Posterior cingulate gyrus (tissue), 11 donors: ENCODE data around the gene NUP210L.
A peak's percentile ranks its signal among the peaks of the same experiment; 100 is the strongest.

ENCODE experiments used
- DNase-seq, 10 donors: peaks; one replicate each; pipeline versions ENCODE4 v3.0.0 to v3.0.0-alpha.2; 2020 to 2021; ENCODE audit warnings: mixed read lengths in 3 of 10
- intact Hi-C: fragments of 100-400 bp; cut with DNase I; formaldehyde crosslinking; loops from one replicate; pipeline ENCODE4 v1.15.1; 2023

The NUP210L gene

DNA sequence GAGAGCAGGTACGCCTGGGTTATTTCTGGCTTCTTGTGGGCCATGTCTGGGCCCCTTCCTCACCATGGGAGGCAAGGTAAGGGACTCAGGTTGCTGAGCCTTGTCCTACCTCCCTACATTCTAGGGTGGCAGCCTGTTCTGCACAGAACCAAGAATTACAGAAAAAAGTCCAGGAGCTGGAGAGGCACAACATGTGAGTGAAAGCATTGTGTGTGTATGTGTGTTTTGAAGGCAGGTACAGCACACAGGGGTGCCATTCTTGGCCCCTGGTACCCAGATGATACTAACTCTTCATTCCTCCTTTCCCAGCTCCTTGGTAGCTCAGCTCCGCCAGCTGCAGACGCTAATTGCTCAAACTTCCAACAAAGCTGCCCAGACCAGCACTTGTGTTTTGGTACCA, 181.8 kb downstream of the NUP210L start:
- intact Hi-C loops = no loop called here
- peak in 1 of 10 donors; percentile 4 for DNase-seq

DNA sequence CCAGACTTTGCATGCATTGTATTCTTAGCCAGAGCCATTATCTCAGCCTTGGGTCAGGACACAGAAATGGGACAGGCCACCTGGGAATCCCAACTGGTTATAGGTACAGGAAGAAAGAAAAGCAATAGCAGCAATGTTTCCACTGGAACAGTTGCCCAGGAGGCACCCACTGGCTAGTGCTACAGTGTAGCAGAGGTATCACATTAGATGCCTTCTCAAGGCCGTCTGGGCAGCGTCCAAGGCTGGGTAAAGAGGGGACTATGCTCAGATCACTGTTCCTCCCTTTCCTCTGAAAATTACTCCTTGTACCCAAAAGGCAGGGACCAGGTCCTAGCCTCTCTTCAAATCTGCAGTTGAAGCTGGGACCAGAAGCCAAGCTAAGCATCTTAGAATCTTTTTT, 184.5 kb downstream of the NUP210L start:
- intact Hi-C loops = no loop called here

DNA sequence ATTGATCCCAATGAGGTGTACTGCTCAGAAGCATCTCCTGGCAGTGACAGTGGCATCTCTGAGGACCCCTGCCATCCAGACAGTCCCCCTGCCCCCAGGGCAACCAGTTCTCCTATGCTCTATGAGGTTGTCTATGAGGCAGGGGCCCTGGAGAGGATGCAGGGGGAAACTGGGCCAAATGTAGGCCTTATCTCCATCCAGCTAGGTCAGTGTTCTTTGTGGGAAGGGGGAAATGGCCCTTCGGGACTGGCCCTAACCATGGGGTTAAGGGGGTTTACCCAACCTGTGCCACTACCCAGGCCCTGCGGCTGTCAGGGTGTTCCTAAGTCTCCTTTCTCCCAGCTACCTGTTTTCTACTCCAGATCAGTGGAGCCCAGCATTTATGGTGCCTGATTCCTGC, 185.9 kb downstream of the NUP210L start:
- peak in 1 of 10 donors; percentile 21 for DNase-seq
- intact Hi-C loops = no loop called here

More for the DNA sequence above, 184.5 kb downstream of the NUP210L start:
- peak in 1 of 10 donors; percentile 43 for DNase-seq

DNA sequence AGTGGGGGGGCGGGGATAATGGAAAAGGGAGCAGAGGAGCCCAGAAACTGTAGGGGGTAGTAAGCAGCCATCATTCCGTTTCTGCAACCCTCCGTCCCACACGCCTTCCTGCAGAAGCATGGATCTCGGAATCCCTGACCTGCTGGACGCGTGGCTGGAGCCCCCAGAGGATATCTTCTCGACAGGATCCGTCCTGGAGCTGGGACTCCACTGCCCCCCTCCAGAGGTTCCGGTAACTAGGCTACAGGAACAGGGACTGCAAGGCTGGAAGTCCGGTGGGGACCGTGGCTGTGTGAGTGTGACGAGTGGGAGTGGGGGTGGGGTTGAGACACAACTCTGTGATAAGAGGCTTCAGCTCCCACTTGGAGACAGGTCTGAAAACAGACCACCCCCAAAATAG, 186.5 kb downstream of the NUP210L start:
- intact Hi-C loops = no loop called here
- peak in 1 of 10 donors; percentile 80 for DNase-seq

DNA sequence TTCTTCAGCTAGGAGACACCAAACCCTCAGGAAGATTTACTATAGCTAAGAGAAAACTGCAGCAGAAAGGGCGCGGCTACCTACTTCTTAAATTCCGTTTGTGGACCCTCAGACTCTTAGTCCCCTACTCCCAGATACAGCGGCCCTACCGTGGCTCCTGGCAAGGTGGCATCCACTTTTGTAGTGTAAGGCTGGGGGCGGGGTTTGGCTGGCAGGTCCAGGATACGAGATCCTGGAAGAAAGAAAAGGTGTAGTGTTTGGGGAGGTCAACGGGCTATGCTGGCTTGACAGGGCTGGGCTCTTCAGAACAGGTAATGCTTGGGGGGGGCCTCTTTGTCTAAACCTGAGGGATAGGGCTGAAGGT, 186.9 kb downstream of the NUP210L start:
- intact Hi-C loops = no loop called here
- DNase-seq = peak in 2 of 10 donors; percentile 36 to 70

DNA sequence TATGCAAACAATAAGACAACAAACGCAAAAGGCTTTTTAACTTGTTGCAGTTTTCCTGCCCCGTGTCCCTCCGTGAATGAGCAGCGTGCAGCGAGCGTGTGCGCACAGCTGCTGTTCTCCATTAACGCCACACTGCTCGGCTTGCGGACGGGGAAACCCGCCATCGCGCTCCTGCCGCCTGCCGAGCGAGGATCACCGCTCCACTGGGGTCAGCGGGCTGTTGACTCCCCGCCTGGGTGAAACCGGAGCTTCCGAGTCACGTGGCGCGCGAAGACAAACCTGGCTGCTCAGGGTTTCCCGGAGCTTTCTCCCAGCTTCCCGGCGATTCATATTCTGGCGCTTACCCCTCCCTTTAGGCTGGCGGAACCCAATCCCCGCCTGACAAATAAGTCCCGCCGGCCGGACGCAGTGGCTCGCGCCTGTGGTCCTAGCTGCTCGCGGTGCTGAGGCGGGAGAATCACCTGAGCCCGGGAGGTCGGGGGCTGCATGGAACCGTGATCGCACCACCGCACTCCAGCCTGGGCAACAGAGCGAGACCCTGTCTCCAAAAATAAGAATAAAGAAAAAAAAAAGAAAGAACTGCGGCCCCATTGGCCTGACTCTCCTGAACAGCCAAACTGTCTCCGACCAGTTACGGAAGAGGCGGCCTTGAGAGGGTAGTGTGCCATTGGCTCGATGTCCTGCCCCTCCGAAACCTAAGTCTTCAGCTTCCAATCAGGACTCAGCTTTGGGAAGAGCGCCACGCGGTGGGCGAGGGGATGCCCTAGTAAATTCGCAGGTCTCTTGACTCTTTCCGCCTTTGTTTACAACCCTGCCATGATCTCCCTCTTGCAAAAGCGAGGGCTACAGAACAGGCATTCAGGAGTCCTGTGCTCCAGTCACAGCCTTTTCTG, 187.5 kb downstream of the NUP210L start, which contains the start of gene CREB3L4:
CREB3L4 (plus strand) TSS at position 796 of the 893 bp plus-strand sequence. CDS start 624 bp downstream, outside the sequence.
- peak; percentile 82 to 99 (median 90) for DNase-seq
- intact Hi-C loops = no loop called here

DNA sequence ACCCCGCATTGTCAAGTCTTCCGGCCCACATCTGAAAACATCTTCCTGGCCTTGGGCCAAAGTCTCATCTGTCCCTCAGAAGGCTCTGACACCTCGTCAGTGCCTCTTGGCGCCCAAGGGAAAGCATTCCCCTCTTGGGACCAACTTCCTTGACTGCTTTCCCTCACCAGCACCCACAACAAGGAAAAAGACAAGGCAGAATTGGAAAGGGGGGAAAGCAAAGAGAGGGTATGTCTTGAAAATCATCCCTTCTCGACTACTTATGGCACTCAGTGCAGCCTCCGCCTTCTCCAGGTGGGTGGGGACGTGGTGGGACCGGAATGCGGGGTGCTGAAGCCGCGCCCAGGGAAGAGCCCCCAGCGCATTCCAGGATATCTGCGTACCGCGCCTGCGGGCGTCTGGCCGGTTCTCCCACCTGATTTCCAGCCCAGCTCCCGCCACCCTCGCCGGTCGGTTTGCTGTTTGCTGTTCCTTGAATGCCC, 191.0 kb downstream of the NUP210L start:
- DNase-seq = peak in 3 of 10 donors; percentile 10 to 86 (median 80)
- intact Hi-C loops = no loop called here

DNA sequence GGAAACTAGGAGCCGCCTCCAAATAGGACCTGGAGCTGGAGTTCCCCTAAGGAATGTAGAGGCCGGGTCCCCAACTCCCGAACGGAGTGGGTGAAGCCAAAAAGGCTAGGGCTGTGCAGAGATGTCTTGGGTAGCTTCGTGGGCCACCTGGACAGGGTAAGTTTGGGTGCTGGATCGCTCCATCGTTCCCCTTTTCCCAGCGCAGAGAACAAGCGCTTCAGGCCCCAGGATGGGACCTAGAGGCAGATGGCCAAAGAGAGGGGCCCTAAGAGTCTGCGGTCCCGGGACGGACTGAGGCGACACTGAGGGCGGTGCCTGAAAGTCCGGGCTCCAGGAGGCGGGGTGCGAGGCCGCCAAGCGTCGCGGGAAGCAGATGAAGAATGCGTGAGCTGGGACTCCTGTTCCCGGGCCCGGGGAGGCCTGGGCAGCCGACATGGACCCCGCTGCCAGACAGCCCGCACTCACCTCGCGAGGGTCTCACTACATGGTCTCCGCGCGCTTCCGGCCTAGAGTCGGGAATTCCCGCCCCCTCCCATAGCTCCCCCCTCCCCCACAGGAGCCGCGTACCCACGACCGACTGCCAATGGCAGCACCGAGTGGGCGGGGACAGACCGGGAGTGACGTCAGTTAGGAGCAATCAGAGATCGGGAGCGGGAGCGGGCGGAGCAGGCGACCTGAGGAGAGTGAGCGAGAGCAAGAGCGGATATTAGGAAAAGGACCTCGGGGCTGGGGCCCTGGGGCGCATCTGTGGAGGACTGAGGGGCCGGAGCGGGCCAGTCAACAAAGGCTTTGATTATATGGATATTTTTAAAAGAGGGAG, 191.6 kb downstream of the NUP210L start, which contains the start of gene SLC39A1:
SLC39A1 (minus strand) TSS at position 508 of the 820 bp plus-strand sequence. CDS start 822 bp downstream, outside the sequence.
- peak; percentile 96 to 100 (median 99) for DNase-seq
- intact Hi-C loops = no loop called here

DNA sequence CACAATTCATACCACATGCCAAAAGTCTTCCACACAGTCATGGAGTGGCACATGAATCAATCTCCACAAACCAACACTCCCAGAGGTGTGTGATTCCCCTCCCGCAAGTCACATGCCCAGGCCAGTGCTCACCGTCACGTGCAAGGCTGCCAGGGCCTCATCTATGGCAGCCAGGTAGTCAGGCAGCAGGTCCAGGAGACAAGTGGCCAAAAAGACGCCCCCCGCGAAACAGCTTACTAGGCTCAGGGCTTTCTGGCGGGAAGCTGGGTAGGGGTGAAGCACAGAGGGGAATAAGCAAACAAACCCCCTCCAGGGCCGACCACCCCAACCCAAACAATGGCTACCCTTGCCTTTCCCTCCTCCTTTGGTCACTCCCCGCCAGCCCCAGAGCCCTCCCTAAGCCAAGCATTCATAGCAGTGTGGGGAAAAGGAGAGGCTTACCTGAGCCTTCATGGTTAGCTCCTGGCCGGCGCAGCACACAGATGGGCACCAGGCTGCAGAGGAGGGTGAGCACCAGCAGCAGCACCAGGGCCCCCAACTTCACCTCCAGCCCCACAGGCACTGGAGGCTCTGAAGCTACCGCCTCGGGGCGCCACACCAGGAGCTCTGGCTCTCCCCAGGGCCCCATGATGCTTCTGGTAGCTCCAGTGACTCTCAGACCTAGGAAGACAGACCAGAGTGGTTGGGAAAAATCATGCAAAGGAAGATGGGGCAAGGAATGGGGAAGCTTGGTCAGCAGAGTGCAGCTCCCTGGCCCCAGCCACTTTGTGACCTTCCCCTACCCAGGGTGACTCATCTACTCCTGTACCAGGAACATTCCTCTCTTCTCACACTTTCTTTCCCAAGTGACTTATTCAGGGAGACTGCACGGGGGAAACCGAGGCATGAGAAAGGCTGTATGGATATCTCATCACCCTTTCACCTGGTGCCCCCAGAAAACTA, 192.5 kb downstream of the NUP210L start:
- intact Hi-C loops = no loop called here
- peak in 1 of 10 donors; percentile 83 for DNase-seq

DNA sequence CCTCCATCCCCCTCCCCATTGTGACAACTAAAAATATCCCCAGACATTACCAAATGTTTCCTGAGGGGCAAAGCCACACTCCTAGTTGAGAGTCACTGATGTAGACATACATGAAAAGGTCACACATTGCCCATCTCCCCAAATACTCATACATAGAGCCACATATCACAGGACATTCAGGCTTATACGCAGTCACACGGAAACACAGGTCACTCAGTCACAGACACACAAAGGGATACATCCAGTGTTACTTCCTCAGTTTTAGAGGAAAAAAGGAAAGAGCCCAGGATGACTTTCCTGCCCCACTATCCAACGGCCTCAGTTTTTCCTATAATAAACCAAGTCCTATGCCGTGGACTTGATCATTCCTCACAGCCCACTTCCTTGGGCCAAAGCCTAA, 193.5 kb downstream of the NUP210L start:
- DNase-seq = no peak
- intact Hi-C loops = no loop called here

DNA sequence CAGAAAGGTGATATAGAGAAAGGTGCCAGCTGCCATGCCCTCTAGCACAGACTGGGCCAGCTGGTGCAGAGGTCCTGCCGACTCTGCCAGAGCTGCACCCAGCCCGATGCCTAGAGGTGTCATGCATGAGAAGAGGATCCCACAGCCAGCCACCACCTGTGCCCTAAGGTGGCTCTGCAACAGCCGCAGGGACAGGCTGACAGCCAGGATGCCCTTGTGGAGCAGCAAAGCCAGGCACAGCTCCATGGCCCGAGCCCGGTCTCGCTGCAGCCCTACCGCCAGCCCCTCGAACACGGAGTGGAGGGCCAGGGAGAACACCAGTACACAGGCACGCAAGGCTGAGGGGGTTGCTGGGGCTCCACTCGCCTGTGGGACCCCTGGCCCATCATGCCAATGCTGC, 194.7 kb downstream of the NUP210L start:
- intact Hi-C loops = no loop called here
- peak in 1 of 10 donors; percentile 79 for DNase-seq

DNA sequence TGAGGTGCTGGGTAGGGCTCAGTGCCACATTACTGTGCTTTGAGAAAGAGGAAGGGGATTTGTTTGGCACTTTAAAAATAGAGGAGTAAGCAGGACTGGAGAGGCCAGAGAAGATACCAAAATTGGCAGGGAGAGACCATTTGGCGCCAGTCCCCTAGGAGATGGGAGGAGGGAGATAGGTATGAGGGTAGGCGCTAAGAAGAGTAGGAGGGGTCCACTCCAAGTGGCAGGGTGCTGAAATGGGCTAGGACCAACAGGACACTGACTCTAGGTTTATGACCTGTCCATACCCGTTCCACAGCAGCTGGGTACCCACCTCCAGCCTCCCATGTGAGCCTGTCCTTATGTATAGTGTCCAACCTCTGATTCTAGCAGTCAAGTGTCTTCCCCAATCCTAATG, 195.4 kb downstream of the NUP210L start:
- intact Hi-C loops = no loop called here
- DNase-seq = peak in 1 of 10 donors; percentile 32

DNA sequence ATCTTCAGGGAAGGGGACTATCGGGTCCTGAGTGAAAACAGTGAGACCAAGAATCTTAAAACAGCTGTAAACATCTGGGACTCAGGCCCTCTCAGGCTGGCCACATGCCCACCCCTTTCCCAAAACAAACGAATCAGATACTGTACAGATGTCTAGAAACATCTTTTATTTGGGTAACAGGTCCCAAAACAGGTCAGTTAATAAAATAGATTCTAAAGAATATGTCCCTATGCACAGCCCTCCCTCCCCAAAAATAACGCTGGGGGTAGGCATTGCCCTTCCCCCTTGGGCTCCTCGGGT, 196.0 kb downstream of the NUP210L start:
- DNase-seq = no peak
- intact Hi-C loops = loop anchor here (1.0 kb wide), 1 partner anchor 13 kb away; the partner anchor contains the start of gene DENND4B

DNA sequence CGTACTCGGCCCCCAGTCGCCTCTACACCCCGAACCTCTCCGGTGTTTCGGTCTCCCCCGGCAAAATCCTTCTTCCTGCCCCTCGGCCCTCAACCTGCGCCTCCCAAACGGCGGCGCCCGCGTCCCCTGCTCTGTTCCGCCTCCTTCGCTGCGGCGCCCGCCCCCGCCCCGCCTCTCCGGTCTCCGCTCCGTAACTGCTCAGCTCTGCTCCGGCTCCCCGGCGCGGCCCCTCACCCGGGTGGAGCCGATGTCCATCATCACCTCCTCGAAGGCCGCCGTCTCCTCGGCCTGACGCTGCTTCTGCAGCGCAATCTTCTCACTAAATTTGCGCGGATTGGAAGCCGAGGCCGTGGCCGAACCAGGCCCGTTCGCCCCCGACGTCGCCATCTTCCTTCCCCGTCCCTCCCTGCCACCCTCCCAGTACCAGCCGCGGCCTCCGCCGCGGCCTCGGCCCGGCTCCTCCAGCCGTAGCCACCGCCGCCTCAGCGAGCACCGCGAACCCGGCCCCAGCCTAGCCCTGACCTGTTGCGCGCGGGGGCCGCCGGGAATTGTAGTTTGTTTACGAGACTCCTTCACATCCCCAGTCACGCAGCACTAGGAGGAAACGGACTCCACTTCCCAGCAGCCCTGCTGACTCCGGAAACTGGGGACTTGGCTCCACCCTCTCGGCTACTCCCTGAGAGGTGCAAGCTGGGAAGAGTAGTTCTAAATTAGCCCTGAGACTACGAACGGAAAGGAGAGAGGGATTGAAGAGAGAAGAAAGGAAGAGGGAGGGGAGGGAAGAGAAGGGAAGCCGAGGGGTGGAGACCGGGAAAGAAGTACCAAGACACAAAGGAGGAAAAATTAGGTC, 196.5 kb downstream of the NUP210L start, which contains the start of gene CRTC2:
CRTC2 (minus strand) TSS at position 502 of the 850 bp plus-strand sequence; CDS start at position 387, 115 bp downstream.
- DNase-seq = peak; percentile 98 to 100 (median 99)
- intact Hi-C loops = loop anchor here (1.0 kb wide), 1 partner anchor 12 kb away; the partner anchor contains the start of gene DENND4B

DNA sequence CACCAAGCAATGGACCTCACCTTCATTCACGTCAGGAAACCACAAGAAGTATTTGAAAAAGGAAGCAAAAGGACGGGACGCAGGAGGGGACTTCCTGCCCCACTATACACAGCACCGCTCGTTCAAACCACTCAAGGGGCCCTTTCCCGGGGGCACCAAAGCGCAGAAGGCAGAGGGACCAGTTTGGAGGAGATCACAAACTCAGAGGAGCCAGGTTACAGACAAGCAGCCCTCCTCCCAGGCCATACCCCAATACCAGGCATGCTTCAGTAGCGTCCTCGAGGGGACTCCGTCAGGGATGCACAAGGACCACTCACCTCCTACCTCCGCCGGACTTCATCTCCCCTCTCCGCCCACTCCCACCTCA, 197.1 kb downstream of the NUP210L start:
- DNase-seq = no peak
- intact Hi-C loops = loop anchor here (1.0 kb wide), 1 partner anchor 11 kb away; the partner anchor contains the start of gene DENND4B

DNA sequence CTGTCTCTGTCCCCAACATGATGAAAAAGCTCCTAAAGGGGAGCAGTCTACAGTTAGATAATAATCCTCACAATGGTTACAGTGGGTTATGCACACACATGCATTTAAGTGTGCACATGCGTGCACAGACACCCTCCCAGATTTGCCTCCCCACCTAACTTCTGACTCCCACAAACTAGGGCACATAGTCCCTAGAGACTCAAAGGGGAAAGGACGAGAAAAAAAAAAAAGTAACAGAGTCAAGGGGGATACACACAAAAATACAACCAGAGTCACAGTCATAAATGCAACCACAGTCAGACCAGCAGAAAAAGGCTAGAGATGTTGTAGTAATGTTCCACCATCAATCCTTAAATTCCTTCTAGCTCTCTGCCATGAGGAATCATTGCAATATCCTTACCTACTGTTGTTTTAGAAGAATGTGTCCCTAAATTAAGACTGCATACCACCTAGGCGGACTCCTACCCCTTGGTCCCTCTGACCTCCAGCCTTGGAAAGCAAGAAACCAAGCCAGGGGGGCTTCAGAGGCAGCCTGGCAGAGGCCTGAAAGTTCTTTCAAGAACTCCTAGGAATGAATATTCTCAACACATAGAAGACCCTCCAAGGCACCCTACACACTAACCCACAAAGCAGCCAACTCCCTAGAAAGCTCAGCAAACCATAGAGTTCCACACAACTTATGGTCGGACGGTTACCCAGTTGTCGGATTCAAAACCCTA, 197.7 kb downstream of the NUP210L start:
- DNase-seq = no peak
- intact Hi-C loops = no loop called here

DNA sequence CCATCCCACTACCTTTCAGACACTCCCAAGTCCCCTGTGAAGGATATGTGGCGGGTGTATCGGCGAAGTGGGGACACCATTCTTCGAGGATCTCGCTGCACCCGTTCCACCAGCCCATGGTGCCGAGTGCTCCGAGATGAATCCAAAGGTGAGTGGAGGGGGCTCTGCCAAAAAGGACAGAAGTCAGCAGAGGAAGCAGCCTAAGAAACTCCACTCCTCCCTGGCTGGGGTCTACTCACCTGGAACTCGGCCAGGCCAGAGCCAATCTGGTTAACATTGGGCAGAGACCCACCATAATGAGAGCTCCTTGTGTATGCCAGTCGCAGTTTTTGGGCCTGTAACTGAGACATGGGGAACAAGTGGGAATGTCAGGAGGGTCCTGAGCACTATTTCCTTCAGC, 200.0 kb downstream of the NUP210L start:
- no peak for DNase-seq
- intact Hi-C loops = no loop called here

DNA sequence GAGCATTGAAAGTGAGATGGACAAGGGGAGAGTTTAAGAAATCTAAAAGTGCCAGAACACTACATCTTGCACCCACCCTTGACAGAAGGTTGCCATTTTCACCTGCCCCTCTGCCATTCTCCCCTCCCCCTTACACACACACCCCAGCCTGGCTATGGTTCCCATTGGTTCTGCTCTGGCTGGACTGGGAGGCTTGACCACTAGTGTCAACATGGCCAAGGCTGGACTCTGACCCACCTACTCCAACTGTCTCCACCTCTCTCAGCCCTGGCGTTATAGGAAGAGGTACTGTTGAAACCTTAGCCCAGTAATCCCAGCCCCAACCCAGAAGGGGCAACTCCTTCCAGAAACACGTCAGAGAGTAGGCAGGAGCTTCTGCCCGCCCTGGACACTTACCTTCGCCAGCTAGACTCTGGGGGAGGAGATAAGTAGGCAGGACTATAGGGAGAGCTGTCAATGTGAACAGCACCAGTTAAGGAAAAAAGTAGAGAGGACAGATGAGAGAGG, 201.0 kb downstream of the NUP210L start:
- intact Hi-C loops = no loop called here
- DNase-seq = no peak
